SK-N-SH (cell line): Measurements from ENCODE around the gene ZNF609. TPM values are rescaled to one million over a fixed set of nuclear protein-coding genes. Genes with fewer than 3 reads are reported as not detected.
A peak's percentile ranks its signal among the peaks of the same experiment; 100 is the strongest.

Experiments used
- CTCF ChIA-PET: fragments of 300-600, 350-600 bp; formaldehyde crosslinking; extraction: SDS; loops from one replicate; lab custom pipeline; 2021; lab: Yijun Ruan, JAX
- POLR2A ChIA-PET: fragments of 350-600 bp; sonication (Branson Sonifier 250); formaldehyde crosslinking; extraction: SDS; loops from one replicate; lab custom pipeline; 2020; ENCODE audit warnings: antibody characterized with exemption, inconsistent platforms; lab: Yijun Ruan, JAX
- DNase-seq: peaks from one replicate; pipeline ENCODE4 v3.0.0; 2012
- H2AFZ ChIP-seq: fragments of 200-600 bp; sonication (generic); 2 replicates; pipeline ENCODE4 v1.8.1; 2016; ENCODE audit warnings: antibody characterized with exemption, mild to moderate bottlenecking, low read depth
- H3F3A ChIP-seq: fragments of 200-600 bp; sonication (generic); replicated peaks from 2 replicates; pipeline ENCODE3; 2016; ENCODE audit warnings: antibody characterized with exemption, mild to moderate bottlenecking; ENCODE audit not compliant: insufficient read depth
- H3K27ac ChIP-seq, 2 experiments: fragments of 200-500 bp in 1 of 2; fragments of 200-600 bp in 1 of 2; sonication (Bioruptor generic) in 1 of 2; sonication (generic), shearing (Covaris generic) in 1 of 2; 2 replicates each; pipeline versions ENCODE4 v1.5.1 to v1.6.1; 2014 to 2016; ENCODE audit warnings: low read depth in 2 of 2, inconsistent platforms in 1 of 2, low read length in 1 of 2, mild to moderate bottlenecking in 1 of 2, mixed read lengths in 1 of 2
- H3K27me3 ChIP-seq: fragments of 200-600 bp; sonication (generic), shearing (Covaris generic); 2 replicates; pipeline ENCODE4 v1.6.1; 2016; ENCODE audit warnings: mixed run types; ENCODE audit not compliant: insufficient read depth
- H3K36me3 ChIP-seq, 2 experiments: fragments of 200-500 bp in 1 of 2; fragments of 200-600 bp in 1 of 2; sonication (Bioruptor generic) in 1 of 2; sonication (generic) in 1 of 2; replicated peaks in 1 of 2; 2 replicates each; pipeline versions ENCODE3 to v1.5.1; 2014 to 2016; ENCODE audit warnings: low read length in 1 of 2, mild to moderate bottlenecking in 1 of 2; ENCODE audit not compliant: insufficient read depth in 2 of 2, control insufficient read depth in 1 of 2
- H3K4me1 ChIP-seq, 2 experiments: fragments of 200-500 bp in 1 of 2; fragments of 200-600 bp in 1 of 2; sonication (Bioruptor generic) in 1 of 2; sonication (generic), shearing (Covaris generic) in 1 of 2; 2 replicates each; pipeline versions ENCODE4 v1.5.1 to v1.6.1; 2014 to 2016; ENCODE audit warnings: low read depth in 1 of 2, low read length in 1 of 2, mixed run types in 1 of 2; ENCODE audit not compliant: insufficient read depth in 2 of 2, control insufficient read depth in 1 of 2
- H3K4me2 ChIP-seq: fragments of 200-600 bp; sonication (generic), shearing (Covaris generic); 2 replicates; pipeline ENCODE4 v1.6.1; 2017; ENCODE audit warnings: mixed run types
- H3K4me3 ChIP-seq, 2 experiments: fragments of 200-500 bp in 1 of 2; fragments of 200-600 bp in 1 of 2; sonication (Bioruptor generic) in 1 of 2; sonication (generic), shearing (Covaris generic) in 1 of 2; 2 replicates each; pipeline versions ENCODE4 v1.5.1 to v1.8.1; 2014 to 2016; ENCODE audit warnings: low read depth in 2 of 2, inconsistent platforms in 1 of 2, low read length in 1 of 2, mild to moderate bottlenecking in 1 of 2, mixed read lengths in 1 of 2, moderate library complexity in 1 of 2
- H3K79me2 ChIP-seq: fragments of 200-600 bp; sonication (generic); 2 replicates; pipeline ENCODE4 v1.8.1; 2017; ENCODE audit warnings: mild to moderate bottlenecking; ENCODE audit not compliant: insufficient read depth
- H3K9ac ChIP-seq: fragments of 200-600 bp; sonication (generic); 2 replicates; pipeline ENCODE4 v1.6.1; 2017; ENCODE audit warnings: mixed run types
- H3K9me2 ChIP-seq: fragments of 200-600 bp; sonication (generic); 2 replicates; pipeline ENCODE4 v1.6.1; 2017; ENCODE audit warnings: mixed run types
- H3K9me3 ChIP-seq: fragments of 200-600 bp; sonication (generic); 2 replicates; pipeline ENCODE4 v1.6.1; 2017; ENCODE audit warnings: mixed run types, mild to moderate bottlenecking, moderate library complexity
- H4K20me1 ChIP-seq: fragments of 200-600 bp; sonication (generic); 2 replicates; pipeline ENCODE4 v1.6.1; 2017; ENCODE audit warnings: mild to moderate bottlenecking, mixed run types; ENCODE audit not compliant: insufficient read depth
- CHD2 ChIP-seq: fragments of 150-350 bp; IDR thresholded peaks from 2 replicates; pipeline ENCODE4 v1.6.1; 2018; ENCODE audit warnings: low read length; ENCODE audit not compliant: partially characterized antibody
- CTCF ChIP-seq: fragments of 200-600 bp; sonication (generic); IDR thresholded peaks from 2 replicates; pipeline ENCODE4 v1.6.1; 2017; ENCODE audit warnings: antibody characterized with exemption, mild to moderate bottlenecking, moderate library complexity
- FOXJ3 ChIP-seq: sonication (generic); formaldehyde crosslinking; IDR thresholded peaks from 2 replicates; pipeline ENCODE4 v1.5.1; 2020; ENCODE audit warnings: mild to moderate bottlenecking, missing genetic modification reagents
- FOXM1 ChIP-seq: IDR thresholded peaks from 2 replicates; pipeline ENCODE4 v1.4.0; 2012; ENCODE audit warnings: low read depth, mild to moderate bottlenecking
- IRF3 ChIP-seq: fragments of 150-350 bp; IDR thresholded peaks from 2 replicates; pipeline ENCODE4 v1.6.1; 2016; ENCODE audit warnings: mild to moderate bottlenecking, low read depth, low read length
- JUND ChIP-seq: IDR thresholded peaks from 2 replicates; pipeline ENCODE4 v1.4.0; 2012
- MAX ChIP-seq: IDR thresholded peaks from 2 replicates; pipeline ENCODE4 v1.4.0; 2012; ENCODE audit warnings: low read depth
- MEF2A ChIP-seq: IDR thresholded peaks from 2 replicates; pipeline ENCODE4 v1.4.0; 2012; ENCODE audit warnings: low read depth, borderline replicate concordance
- MXI1 ChIP-seq: IDR thresholded peaks from 2 replicates; pipeline ENCODE4 v1.6.1; 2012; ENCODE audit warnings: mild to moderate bottlenecking, low read depth, low read length, improper control_type of control experiment
- POLR2AphosphoS5 ChIP-seq: IDR thresholded peaks from 2 replicates; pipeline ENCODE4 v1.6.1; 2012; ENCODE audit warnings: low read depth, low read length
- RAD21 ChIP-seq: IDR thresholded peaks from 2 replicates; pipeline ENCODE4 v1.6.1; 2012; ENCODE audit warnings: mild to moderate bottlenecking, low read length
- REST ChIP-seq: IDR thresholded peaks from 2 replicates; pipeline ENCODE4 v1.6.1; 2012; ENCODE audit warnings: mild to moderate bottlenecking, low read depth, low read length, moderate library complexity
- SIN3A ChIP-seq: IDR thresholded peaks from 2 replicates; pipeline ENCODE4 v1.6.1; 2012; ENCODE audit warnings: low read depth, mild to moderate bottlenecking, low read length, moderate library complexity, borderline replicate concordance
- SMC3 ChIP-seq: IDR thresholded peaks from 2 replicates; pipeline ENCODE4 v1.6.1; 2012; ENCODE audit warnings: low read depth, low read length, improper control_type of control experiment
- TAF1 ChIP-seq: IDR thresholded peaks from 2 replicates; pipeline ENCODE4 v1.6.1; 2012; ENCODE audit warnings: low read depth, mild to moderate bottlenecking, low read length, moderate library complexity, borderline replicate concordance
- TCF12 ChIP-seq: IDR thresholded peaks from 2 replicates; pipeline ENCODE4 v1.4.0; 2012
- WGBS: methylation state at CpG from one replicate; pipeline ENCODE4 v1.1.6; 2017; ENCODE audit warnings: low lambda C conversion rate; 5-methylcytosine and 5-hydroxymethylcytosine counted together
- polyA plus RNA-seq, 3 experiments: library from polyadenylated mRNA; depleted of rRNA; stranded (reverse); fragments of >200 nt; gene quantifications; 2 replicates each; pipeline ENCODE4 v1.2.3, GENCODE V29; 2012

The ZNF609 gene
- polyA plus RNA-seq, 1 of the 3 experiments (the other 2 are of a cell fraction), result 12.6 TPM

GRCh38 chr15:64680097-64680496 is 219.7 kb downstream of the ZNF609 start:
- 59% methylated on average over 2 of the region's 2 CpGs for WGBS
- Histone ChIP-seq H4K20me1 (no peaks in the 10 kb centered on the region), H3K4me2 (no peak overlapping the region), H3K79me2 (no peaks in the 10 kb centered on the region), H3K4me3 (no peak overlapping the region), H3K9ac (no peak overlapping the region), H3K4me1 (no peaks in the 10 kb centered on the region), H3F3A (peaks cover 19% of the 10 kb centered on the region), H3K27me3 (no peaks in the 10 kb centered on the region), H3K36me3 (peaks cover 41 to 87% of the 10 kb centered on the region in 2 experiments), H3K9me3 (no peaks in the 10 kb centered on the region), H2AFZ (no peak overlapping the region), H3K27ac (no peak overlapping the region), H3K9me2 (no peaks in the 10 kb centered on the region)
- TF ChIP-seq SMC3 (no peak), JUND (no peak), MEF2A (no peak), REST (no peak), CHD2 (no peak), FOXJ3 (CRISPR knock-in tag) (no peak), TCF12 (no peak), IRF3 (no peak), SIN3A (no peak)
- DNase-seq, result no peak
- ChIA-PET POLR2A (no interaction called here), CTCF (interaction anchor here (0.6 to 24.7 kb wide), 11 partner anchors 11 to 526 kb away, joined by 3 to 513 read pairs (median 6); no protein-coding TSS in a partner anchor)

GRCh38 chr15:64681424-64682024 is 221.1 kb downstream of the ZNF609 start:
- DNase-seq, result peak; percentile 89
- 53% methylated on average over 9 of the region's 9 CpGs for WGBS
- Histone ChIP-seq H4K20me1 (no peaks in the 10 kb centered on the region; the same call in 1 of the 2 replicates), H2AFZ (no peak overlapping the region), H3K4me1 (no peaks in the 10 kb centered on the region), H3K27me3 (no peaks in the 10 kb centered on the region), H3F3A (peaks cover 28% of the 10 kb centered on the region), H3K4me3 (no peak overlapping the region), H3K79me2 (no peaks in the 10 kb centered on the region), H3K9ac (no peak overlapping the region), H3K9me3 (no peaks in the 10 kb centered on the region), H3K4me2 (no peak overlapping the region), H3K36me3 (peaks cover 52 to 86% of the 10 kb centered on the region in 2 experiments), H3K9me2 (no peaks in the 10 kb centered on the region), H3K27ac (no peak overlapping the region; a peak in 1 of 4 replicates)
- ChIA-PET POLR2A (interaction anchor here (0.9 to 1.5 kb wide), 2 partner anchors 14 to 46 kb away, joined by 3 read pairs; no protein-coding TSS in a partner anchor), CTCF (interaction anchor here (0.6 to 24.7 kb wide), 52 partner anchors 9 to 524 kb away, joined by 3 to 513 read pairs (median 4); partner anchors contain the start of genes CSNK1G1, PPIB, TRIP4 and ZNF609)
- TF ChIP-seq RAD21 (peak; percentile 98), MXI1 (peak; percentile 85; the same call in 1 of the 2 replicates), MAX (peak; percentile 39; the same call in 1 of the 2 replicates), FOXM1 (no peak), SMC3 (peak; percentile 87), SIN3A (no peak), CTCF (peak; percentile 74), TAF1 (no peak), POLR2AphosphoS5 (0 out of 2 replicates have a peak, but pooled peaks have one; percentile 20)
